GM12873 (cell line): ENCODE measurements around the gene IL31RA.

Experiments
- TF ChIP-seq, protein P1 (sequence below): IDR thresholded peaks from 2 replicates; pipeline ENCODE4 v1.5.1; 2012; ENCODE audit warnings: low read depth, mild to moderate bottlenecking, moderate library complexity, low read length, control low read depth; ENCODE audit not compliant: insufficient read depth; ENCODE audit errors: missing control alignments

The IL31RA gene

DNA sequence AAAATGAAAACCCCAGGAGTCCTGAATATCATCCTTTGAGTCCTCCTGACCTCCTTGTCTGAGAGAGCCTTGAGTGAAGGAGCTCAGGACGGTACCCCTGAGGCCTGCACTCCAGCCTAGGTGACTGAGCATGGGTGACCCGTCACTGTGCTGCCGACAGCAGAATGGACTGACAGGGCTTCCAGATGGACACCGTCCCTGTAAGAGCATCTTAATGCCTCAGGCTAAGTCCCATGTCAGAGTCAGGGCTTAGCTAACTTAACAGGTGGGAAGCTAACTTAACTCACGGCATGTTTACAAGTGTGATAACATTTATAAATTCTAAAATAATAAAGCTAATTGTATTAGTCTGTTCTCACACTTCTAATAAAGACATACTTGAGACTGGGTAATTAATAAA lies 75.3 kb downstream of the IL31RA start:
- TF ChIP-seq, protein P1, sequence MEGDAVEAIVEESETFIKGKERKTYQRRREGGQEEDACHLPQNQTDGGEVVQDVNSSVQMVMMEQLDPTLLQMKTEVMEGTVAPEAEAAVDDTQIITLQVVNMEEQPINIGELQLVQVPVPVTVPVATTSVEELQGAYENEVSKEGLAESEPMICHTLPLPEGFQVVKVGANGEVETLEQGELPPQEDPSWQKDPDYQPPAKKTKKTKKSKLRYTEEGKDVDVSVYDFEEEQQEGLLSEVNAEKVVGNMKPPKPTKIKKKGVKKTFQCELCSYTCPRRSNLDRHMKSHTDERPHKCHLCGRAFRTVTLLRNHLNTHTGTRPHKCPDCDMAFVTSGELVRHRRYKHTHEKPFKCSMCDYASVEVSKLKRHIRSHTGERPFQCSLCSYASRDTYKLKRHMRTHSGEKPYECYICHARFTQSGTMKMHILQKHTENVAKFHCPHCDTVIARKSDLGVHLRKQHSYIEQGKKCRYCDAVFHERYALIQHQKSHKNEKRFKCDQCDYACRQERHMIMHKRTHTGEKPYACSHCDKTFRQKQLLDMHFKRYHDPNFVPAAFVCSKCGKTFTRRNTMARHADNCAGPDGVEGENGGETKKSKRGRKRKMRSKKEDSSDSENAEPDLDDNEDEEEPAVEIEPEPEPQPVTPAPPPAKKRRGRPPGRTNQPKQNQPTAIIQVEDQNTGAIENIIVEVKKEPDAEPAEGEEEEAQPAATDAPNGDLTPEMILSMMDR: no peak

DNA sequence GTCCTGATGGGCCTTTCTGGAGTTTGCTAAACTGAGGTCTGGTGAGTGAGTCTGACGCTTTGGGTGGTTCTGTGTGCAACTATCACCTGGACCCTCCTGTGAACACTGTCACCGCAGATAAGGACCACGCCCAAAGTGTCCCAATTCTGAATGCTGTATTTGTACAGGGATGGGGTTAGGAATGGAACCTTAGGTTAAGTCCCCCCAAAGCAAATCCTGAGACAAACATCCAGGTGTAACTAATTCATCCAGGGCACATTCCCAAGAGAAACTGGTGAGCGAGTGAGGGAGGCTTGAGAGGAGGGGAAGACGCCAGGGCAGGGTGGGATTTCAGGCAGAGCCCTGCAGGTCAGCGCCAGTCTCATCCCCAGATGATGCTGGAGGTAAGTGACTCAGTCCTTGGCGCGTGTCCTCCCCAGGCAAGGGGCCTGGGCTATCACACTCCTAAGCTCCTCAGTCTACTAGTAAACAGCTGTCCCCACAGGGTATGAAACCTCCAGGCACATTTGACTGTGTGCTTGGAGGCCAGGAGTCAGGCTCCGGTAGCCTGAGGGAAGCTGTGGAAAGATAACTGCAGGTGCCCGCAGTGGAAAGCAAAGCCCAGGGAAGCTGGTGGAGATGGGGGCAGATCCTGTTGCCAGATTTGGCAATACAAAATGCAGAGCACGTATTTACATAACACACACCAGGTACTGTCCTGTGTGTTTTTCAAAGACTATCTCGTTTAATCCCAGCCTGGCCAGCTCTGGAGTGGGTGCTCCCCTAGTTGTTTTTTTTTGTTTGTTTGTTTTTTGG lies 76.9 kb downstream of the IL31RA start:
- TF ChIP-seq, protein P1: no peak

DNA sequence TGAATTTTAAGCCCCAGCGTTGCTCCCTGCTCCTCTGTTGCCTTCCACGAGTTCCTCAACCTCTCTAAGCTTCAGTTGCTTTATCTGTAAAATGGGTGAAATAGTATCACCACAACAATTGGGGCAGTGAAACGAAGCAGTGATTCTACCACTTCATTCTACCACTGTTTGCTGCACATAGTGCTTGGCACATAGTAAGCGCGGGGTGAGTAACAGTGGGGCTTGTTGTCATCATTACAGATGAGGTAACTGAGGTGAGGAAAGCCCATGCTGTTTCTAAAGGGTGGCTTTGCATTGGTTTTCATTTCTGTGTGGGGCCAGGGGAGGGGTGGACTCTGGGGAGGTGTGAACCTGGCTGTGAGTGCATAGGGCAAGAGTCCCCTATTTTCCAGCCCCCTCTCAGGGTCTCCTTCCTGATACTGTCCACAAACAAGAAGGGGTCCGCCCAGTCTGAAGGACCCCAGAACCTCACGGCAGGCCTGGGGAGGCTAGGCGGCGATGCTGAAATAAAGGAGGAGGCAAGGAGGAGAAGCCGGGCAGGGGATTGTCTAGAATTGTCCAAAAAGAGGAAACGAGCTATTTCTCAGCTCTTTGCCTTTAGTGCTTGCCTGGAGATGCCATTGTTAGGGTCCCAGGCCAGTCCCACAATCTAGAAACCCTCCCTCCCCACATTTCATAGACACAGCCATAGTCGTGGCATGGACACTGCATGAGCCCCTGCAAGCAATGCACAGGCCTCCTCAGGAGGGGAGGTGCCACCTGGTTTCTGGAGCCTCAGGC lies 78.1 kb downstream of the IL31RA start:
- TF ChIP-seq, protein P1: no peak

DNA sequence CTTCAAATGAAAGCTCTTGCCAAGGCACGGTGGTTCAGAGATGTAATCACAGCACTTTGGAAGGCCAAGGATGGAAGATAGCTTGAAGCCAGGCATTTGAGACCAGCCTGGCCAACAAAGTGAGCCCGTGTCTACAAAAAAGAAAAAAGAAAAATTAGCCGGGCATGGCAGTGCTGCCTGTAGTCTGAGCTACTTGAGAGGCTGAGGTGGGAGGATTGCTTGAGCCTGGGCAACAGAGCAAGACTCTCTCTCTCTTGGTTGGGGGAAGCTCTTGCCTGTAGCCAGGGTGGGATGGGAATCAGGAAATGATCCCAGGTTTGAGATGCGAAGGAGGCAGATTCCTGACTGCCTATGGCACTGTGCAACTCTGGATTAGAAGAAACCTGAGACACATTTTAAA lies 81.5 kb downstream of the IL31RA start:
- TF ChIP-seq, protein P1: no peak

DNA sequence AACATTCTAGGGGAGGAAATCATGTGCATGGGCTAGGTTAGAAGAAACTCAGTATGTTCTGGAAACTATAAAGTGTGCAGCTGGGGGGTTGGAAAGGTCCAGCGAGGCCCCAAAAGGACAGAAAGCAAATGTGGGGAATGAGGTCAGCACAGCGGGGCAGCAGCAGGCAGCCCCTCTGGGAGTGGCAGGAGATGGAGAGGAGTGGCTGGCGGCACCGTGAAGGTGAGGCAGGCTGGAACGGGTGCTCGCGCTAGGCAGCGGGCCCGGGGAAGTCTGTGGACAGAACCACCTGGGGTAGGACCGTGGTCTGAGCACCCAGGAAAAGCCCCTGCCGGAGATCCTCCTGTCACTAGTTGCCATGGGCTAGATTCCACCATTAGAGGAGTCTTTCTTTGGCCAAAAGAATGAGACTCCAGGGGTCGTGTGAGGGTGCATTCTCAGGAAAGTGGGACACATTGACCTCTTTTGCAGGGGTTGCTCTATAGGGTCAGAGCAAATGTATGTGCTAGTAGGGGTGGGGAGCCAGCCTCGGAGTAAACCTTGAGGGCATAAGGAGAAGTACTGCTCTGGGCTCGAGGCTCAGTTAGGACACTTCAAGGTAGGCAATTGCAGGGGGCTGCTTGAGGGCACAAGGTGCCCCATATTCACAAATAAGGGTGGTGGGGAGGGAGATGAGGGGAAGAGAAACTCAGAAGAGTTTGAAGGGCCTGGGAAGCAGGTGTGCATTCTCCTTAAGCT lies 82.4 kb downstream of the IL31RA start:
- TF ChIP-seq, protein P1: no peak

DNA sequence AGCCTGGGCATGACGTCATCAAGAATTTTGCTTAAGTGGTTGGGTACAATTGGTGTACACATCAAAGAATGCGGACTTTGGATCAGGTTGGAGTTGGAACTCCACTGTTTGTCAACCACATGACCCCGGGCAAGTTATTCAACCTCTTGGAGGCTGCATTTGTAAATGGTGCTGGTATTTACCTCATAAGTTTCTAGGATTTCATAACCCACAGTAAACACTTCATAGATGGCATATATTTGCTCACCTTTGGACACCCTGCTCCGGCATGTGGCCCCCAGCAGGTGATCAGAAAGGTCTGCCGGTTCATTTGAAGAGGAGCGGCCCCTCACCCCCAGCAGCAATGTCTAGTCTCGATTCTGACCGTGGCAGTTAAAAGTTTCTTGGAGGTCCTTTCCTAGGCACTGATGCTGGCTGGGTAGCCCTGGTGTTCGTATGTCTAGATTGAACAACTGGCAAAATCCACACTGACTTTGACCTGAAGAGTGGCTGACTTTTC lies 83.0 kb downstream of the IL31RA start:
- TF ChIP-seq, protein P1: no peak
